HepG2 (cell line): ENCODE results near the gene EEPD1. TPM values are rescaled to one million over a fixed set of nuclear protein-coding genes. Genes with fewer than 3 reads are reported as not detected.
A peak's percentile ranks its signal among the peaks of the same experiment; 100 is the strongest.

Source experiments
- BRCA1 ChIP-seq: sonication (generic); formaldehyde crosslinking; IDR thresholded peaks from 2 replicates; pipeline ENCODE4 v1.4.0; 2020; ENCODE audit warnings: missing genetic modification reagents
- CBX2 ChIP-seq, 2 experiments: fragments of 200-600 bp in 1 of 2; sonication (generic); formaldehyde crosslinking in 1 of 2; IDR thresholded peaks; 2 replicates each; pipeline versions ENCODE4 v1.7.0 to v1.8.1; 2018 to 2022; ENCODE audit warnings: low read depth in 2 of 2, low read length in 1 of 2, mild to moderate bottlenecking in 1 of 2, missing genetic modification reagents in 1 of 2
- CEBPG ChIP-seq: IDR thresholded peaks from 2 replicates; pipeline ENCODE4 v1.6.1; 2016
- MAFK ChIP-seq, 2 experiments: IDR thresholded peaks in 1 of 2; conservative IDR thresholded peaks in 1 of 2; 2 replicates each; pipeline ENCODE4 v1.6.1; 2011; ENCODE audit warnings: improper control_type of control experiment in 2 of 2, low read length in 2 of 2
- MXI1 ChIP-seq: IDR thresholded peaks from 3 replicates; pipeline ENCODE4 v1.6.1; 2012; ENCODE audit warnings: low read depth, low read length, inconsistent platforms, borderline replicate concordance
- NCOA5 ChIP-seq: sonication (generic); formaldehyde crosslinking; IDR thresholded peaks from 2 replicates; pipeline ENCODE4 v1.4.0; 2020; ENCODE audit warnings: missing genetic modification reagents
- NFKB2 ChIP-seq: sonication (generic); formaldehyde crosslinking; IDR thresholded peaks from 2 replicates; pipeline ENCODE4 v1.4.0; 2020; ENCODE audit warnings: missing genetic modification reagents, borderline replicate concordance
- RXRB ChIP-seq: IDR thresholded peaks from 2 replicates; pipeline ENCODE4 v1.6.1; 2016; ENCODE audit warnings: borderline replicate concordance, missing genetic modification reagents, missing compliant biosample characterization
- SAP130 ChIP-seq: IDR thresholded peaks from 2 replicates; pipeline ENCODE4 v1.6.1; 2016; ENCODE audit warnings: low read depth
- STAG1 ChIP-seq: sonication (generic); formaldehyde crosslinking; IDR thresholded peaks from 2 replicates; pipeline ENCODE4 v1.4.0; 2020; ENCODE audit warnings: missing genetic modification reagents
- TBP ChIP-seq: sonication (generic); formaldehyde crosslinking; IDR thresholded peaks from 2 replicates; pipeline ENCODE4 v1.5.0; 2020; ENCODE audit warnings: missing genetic modification reagents
- TMF1 ChIP-seq: sonication (generic); formaldehyde crosslinking; IDR thresholded peaks from 2 replicates; pipeline ENCODE4 v1.8.1; 2022; ENCODE audit warnings: low read depth, missing genetic modification reagents
- ZIK1 ChIP-seq: sonication (generic); formaldehyde crosslinking; IDR thresholded peaks from 2 replicates; pipeline ENCODE4 v1.5.0; 2020; ENCODE audit warnings: mild to moderate bottlenecking, low read depth, missing genetic modification reagents, borderline replicate concordance
- ZNF543 ChIP-seq: sonication (generic); formaldehyde crosslinking; IDR thresholded peaks from 2 replicates; pipeline ENCODE4 v1.4.0; 2020; ENCODE audit warnings: mild to moderate bottlenecking, missing genetic modification reagents
- ZNF546 ChIP-seq: sonication (generic); formaldehyde crosslinking; conservative IDR thresholded peaks from 2 replicates; pipeline ENCODE4 v1.8.1; 2023; ENCODE audit warnings: mild to moderate bottlenecking, missing genetic modification reagents
- ZNF780A ChIP-seq: sonication (generic); formaldehyde crosslinking; IDR thresholded peaks from 2 replicates; pipeline ENCODE4 v1.8.0; 2022; ENCODE audit warnings: mild to moderate bottlenecking, missing genetic modification reagents, moderate library complexity
- ZSCAN31 ChIP-seq: sonication (generic); formaldehyde crosslinking; IDR thresholded peaks from 2 replicates; pipeline ENCODE4 v1.5.0; 2020; ENCODE audit warnings: low read depth, mild to moderate bottlenecking, missing genetic modification reagents
- polyA plus RNA-seq, 8 experiments: library from polyadenylated mRNA; depleted of rRNA in 3 of 8; stranded (reverse) in 7 of 8; unstranded in 1 of 8; fragments of >200 nt; fragmentation: Illumina TruSeq in 4 of 8; extraction: Trizol in 4 of 8; gene quantifications; 2 replicates each; pipeline versions ENCODE4 v1.2.1 to v1.2.3, GENCODE V29; 2011 to 2016; ENCODE audit warnings: low read depth in 4 of 8, missing spikeins in 1 of 8, mixed read lengths in 1 of 8; ENCODE audit not compliant: insufficient read depth in 1 of 8
- total RNA-seq, 5 experiments: library from RNA; depleted of rRNA; stranded (reverse); fragments of >200 nt; fragmentation: Illumina TruSeq; extraction: Trizol; gene quantifications; 2 replicates each; pipeline ENCODE4 v1.2.3, GENCODE V29; 2016; ENCODE audit warnings: low read depth in 1 of 5
- TF ChIP-seq, protein P1 (sequence below): sonication (generic); formaldehyde crosslinking; IDR thresholded peaks from 2 replicates; pipeline ENCODE4 v1.5.1; 2020; ENCODE audit warnings: mild to moderate bottlenecking, missing genetic modification reagents
- TF ChIP-seq, protein P2 (sequence below): sonication (generic); formaldehyde crosslinking; IDR thresholded peaks from 2 replicates; pipeline ENCODE4 v1.4.0; 2020; ENCODE audit warnings: mild to moderate bottlenecking, missing genetic modification reagents
- TF ChIP-seq, protein P3 (sequence below): fragments of 450-650 bp; IDR thresholded peaks from 2 replicates; pipeline ENCODE4 v1.6.1; 2017; ENCODE audit warnings: mild to moderate bottlenecking
- TF ChIP-seq, protein P4 (sequence below): sonication (generic); formaldehyde crosslinking; IDR thresholded peaks from 2 replicates; pipeline ENCODE4 v1.4.0; 2020; ENCODE audit warnings: missing genetic modification reagents, mild to moderate bottlenecking, borderline replicate concordance

Gene EEPD1
- total and polyA plus RNA-seq, 2 of the 13 experiments (the other 11 are each of a cell fraction or from before 2014, with no cell fraction given), result 10.1 to 16.4 TPM

DNA sequence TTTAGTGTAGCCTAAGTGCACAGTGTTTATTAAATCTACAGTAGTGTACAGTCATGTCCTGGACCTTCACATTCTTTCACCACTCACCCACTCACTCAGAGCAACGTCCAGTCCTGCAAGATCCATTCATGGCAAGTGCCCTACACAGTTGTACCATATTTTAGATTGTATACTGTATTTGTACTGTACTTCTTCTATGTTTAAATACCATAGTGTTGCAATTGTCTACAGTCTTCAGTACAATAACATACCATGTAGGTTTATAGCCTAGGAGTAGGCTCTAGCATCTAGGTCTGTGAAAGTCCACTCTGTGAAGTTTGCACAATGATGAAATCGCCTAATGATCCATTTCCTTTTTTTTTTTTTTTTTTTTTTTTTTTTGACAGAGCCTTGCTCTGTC lies 12.0 kb downstream of the EEPD1 start (continued):
- TF ChIP-seq, protein P1, sequence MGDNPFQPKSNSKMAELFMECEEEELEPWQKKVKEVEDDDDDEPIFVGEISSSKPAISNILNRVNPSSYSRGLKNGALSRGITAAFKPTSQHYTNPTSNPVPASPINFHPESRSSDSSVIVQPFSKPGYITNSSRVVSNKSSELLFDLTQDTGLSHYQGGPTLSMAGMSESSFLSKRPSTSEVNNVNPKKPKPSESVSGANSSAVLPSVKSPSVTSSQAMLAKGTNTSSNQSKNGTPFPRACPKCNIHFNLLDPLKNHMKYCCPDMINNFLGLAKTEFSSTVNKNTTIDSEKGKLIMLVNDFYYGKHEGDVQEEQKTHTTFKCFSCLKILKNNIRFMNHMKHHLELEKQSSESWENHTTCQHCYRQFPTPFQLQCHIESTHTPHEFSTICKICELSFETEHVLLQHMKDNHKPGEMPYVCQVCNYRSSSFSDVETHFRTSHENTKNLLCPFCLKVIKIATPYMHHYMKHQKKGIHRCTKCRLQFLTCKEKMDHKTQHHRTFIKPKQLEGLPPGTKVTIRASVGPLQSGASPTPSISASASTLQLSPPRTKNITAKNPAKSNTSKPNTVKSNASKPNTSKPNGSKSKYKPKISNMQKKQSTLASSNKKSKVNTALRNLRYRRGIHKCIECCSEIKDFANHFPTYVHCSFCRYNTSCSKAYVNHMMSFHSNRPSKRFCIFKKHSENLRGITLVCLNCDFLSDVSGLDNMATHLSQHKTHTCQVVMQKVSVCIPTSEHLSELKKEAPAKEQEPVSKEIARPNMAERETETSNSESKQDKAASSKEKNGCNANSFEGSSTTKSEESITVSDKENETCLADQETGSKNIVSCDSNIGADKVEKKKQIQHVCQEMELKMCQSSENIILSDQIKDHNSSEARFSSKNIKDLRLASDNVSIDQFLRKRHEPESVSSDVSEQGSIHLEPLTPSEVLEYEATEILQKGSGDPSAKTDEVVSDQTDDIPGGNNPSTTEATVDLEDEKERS, result no peak
- TF ChIP-seq RXRB (CRISPR knock-in tag) (peak; percentile 46; the same call in 1 of the 2 replicates), CBX2 (IDR thresholded peaks at IDR 0.05; ENCODE audit: low read depth, low read length) (no peak), CBX2 (CRISPR knock-in tag; IDR thresholded peaks at IDR 0.05; ENCODE audit: low read depth) (no peak), MAFK (conservative IDR thresholded peaks at IDR 0.05 in 1 of 2, IDR thresholded peaks at IDR 0.05 in 1 of 2; ENCODE audit: low read length in 2 of 2) (no peak), ZIK1 (CRISPR knock-in tag) (no peak), SAP130 (CRISPR knock-in tag) (peak; percentile 69), NCOA5 (CRISPR knock-in tag) (no peak), MXI1 (no peak), BRCA1 (CRISPR knock-in tag) (no peak), ZSCAN31 (no peak), STAG1 (CRISPR knock-in tag) (0 out of 2 replicates have a peak, but pooled peaks have one; percentile 7), ZNF546 (CRISPR knock-in tag) (no peak), CEBPG (peak; percentile 94), TBP (CRISPR knock-in tag) (no peak), ZNF543 (CRISPR knock-in tag) (no peak), TMF1 (CRISPR knock-in tag) (no peak), ZNF780A (CRISPR knock-in tag) (no peak), NFKB2 (CRISPR knock-in tag) (no peak)
- TF ChIP-seq, protein P2, sequence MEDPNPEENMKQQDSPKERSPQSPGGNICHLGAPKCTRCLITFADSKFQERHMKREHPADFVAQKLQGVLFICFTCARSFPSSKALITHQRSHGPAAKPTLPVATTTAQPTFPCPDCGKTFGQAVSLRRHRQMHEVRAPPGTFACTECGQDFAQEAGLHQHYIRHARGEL (CRISPR knock-in tag), result no peak
- TF ChIP-seq, protein P3, sequence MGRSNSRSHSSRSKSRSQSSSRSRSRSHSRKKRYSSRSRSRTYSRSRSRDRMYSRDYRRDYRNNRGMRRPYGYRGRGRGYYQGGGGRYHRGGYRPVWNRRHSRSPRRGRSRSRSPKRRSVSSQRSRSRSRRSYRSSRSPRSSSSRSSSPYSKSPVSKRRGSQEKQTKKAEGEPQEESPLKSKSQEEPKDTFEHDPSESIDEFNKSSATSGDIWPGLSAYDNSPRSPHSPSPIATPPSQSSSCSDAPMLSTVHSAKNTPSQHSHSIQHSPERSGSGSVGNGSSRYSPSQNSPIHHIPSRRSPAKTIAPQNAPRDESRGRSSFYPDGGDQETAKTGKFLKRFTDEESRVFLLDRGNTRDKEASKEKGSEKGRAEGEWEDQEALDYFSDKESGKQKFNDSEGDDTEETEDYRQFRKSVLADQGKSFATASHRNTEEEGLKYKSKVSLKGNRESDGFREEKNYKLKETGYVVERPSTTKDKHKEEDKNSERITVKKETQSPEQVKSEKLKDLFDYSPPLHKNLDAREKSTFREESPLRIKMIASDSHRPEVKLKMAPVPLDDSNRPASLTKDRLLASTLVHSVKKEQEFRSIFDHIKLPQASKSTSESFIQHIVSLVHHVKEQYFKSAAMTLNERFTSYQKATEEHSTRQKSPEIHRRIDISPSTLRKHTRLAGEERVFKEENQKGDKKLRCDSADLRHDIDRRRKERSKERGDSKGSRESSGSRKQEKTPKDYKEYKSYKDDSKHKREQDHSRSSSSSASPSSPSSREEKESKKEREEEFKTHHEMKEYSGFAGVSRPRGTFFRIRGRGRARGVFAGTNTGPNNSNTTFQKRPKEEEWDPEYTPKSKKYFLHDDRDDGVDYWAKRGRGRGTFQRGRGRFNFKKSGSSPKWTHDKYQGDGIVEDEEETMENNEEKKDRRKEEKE, result no peak
- TF ChIP-seq, protein P4, sequence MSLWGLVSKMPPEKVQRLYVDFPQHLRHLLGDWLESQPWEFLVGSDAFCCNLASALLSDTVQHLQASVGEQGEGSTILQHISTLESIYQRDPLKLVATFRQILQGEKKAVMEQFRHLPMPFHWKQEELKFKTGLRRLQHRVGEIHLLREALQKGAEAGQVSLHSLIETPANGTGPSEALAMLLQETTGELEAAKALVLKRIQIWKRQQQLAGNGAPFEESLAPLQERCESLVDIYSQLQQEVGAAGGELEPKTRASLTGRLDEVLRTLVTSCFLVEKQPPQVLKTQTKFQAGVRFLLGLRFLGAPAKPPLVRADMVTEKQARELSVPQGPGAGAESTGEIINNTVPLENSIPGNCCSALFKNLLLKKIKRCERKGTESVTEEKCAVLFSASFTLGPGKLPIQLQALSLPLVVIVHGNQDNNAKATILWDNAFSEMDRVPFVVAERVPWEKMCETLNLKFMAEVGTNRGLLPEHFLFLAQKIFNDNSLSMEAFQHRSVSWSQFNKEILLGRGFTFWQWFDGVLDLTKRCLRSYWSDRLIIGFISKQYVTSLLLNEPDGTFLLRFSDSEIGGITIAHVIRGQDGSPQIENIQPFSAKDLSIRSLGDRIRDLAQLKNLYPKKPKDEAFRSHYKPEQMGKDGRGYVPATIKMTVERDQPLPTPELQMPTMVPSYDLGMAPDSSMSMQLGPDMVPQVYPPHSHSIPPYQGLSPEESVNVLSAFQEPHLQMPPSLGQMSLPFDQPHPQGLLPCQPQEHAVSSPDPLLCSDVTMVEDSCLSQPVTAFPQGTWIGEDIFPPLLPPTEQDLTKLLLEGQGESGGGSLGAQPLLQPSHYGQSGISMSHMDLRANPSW (CRISPR knock-in tag), result no peak
